H1 (cell line): ENCODE measurements around the gene FAM9C. TPM values are rescaled to one million over a fixed set of nuclear protein-coding genes. Genes with fewer than 3 reads are reported as not detected.

Experiments used
- CHD7 ChIP-seq: fragments of 300-600 bp; sonication (generic); IDR thresholded peaks from 2 replicates; pipeline ENCODE4 v1.7.1; 2012; ENCODE audit warnings: low read length, moderate library complexity, mild to moderate bottlenecking, inconsistent platforms; ENCODE audit not compliant: insufficient replicate concordance
- HDAC6 ChIP-seq: IDR thresholded peaks from one replicate; pipeline ENCODE4 v1.7.1; 2012; ENCODE audit warnings: low read depth, mild to moderate bottlenecking, inconsistent platforms, low read length, moderate library complexity
- TAF1 ChIP-seq: IDR thresholded peaks from 2 replicates; pipeline ENCODE4 v1.6.1; 2011; ENCODE audit warnings: mild to moderate bottlenecking, low read depth, low read length
- polyA plus RNA-seq, 7 experiments: library from polyadenylated mRNA; depleted of rRNA in 3 of 7; stranded (reverse) in 5 of 7; unstranded in 2 of 7; fragments of >200 nt in 5 of 7; fragments of 200-250 nt in 2 of 7; gene quantifications; 1 replicate in 5 of 7; 2 replicates in 1 of 7; 4 replicates in 1 of 7; pipeline versions ENCODE4 v1.2.1 to v1.2.3, GENCODE V29; 2011 to 2013; ENCODE audit warnings: missing spikeins in 2 of 7, mixed read lengths in 2 of 7
- total RNA-seq: library from RNA; stranded (reverse); fragmentation: NEBNext Ultra II Directional; extraction: Animal tissue kit (Norgen Biotek cat#: 25700); gene quantifications from 2 replicates; pipeline ENCODE4 v1.2.1, GENCODE V29; 2021

The FAM9C gene
- total and polyA plus RNA-seq, 2 of the 8 experiments (the other 6 are each of a cell fraction or from before 2014, with no cell fraction given), result not detected

GRCh38 chrX:13022926-13023325 lies 21.5 kb downstream of the FAM9C start (continued):
- TF ChIP-seq HDAC6 (no peak), CHD7 (no peak), TAF1 (no peak)
